PC-3 (cell line): Measurements from ENCODE around the gene L3MBTL2. TPM values are rescaled to one million over a fixed set of nuclear protein-coding genes. Genes with fewer than 3 reads are reported as not detected.

Experiments used
- ATAC-seq: fragments of 200-7000 bp; cut with Tn5 transposase; 2 replicates; pipeline ENCODE4 v1.9.1; 2020; ENCODE audit warnings: mild to moderate bottlenecking, moderate library complexity
- BruUV-seq: library from RNA; stranded (reverse); fragments of 400-500 nt; replicated peaks from 2 replicates; lab custom pipeline; 2021; lab: Mats Ljungman, UMichigan
- CTCF ChIA-PET: fragments of 300-600 bp; sonication (Branson Sonifier 250); formaldehyde crosslinking; loops from one replicate; lab custom pipeline; 2022; ENCODE audit warnings: antibody characterized with exemption; lab: Charles Lee
- POLR2A ChIA-PET: fragments of 300-600 bp; sonication (Branson Sonifier 250); formaldehyde crosslinking; loops from one replicate; lab custom pipeline; 2022; ENCODE audit warnings: antibody characterized with exemption; ENCODE audit not compliant: unreplicated experiment; lab: Charles Lee
- DNase-seq: peaks from one replicate; pipeline ENCODE4 v3.0.0-alpha.2; 2015
- H2AFZ ChIP-seq: fragments of 300-600 bp; sonication (generic); 2 replicates; pipeline ENCODE4 v1.6.0; 2016; ENCODE audit warnings: antibody characterized with exemption, low read length
- H3F3A ChIP-seq: fragments of 300-600 bp; sonication (generic); one replicate; pipeline ENCODE4 v1.6.0; 2017; ENCODE audit warnings: antibody characterized with exemption, low read length, control low read depth, mild to moderate bottlenecking; ENCODE audit not compliant: unreplicated experiment
- H3K27ac ChIP-seq: fragments of 300-600 bp; sonication (generic); 2 replicates; pipeline ENCODE4 v1.5.1; 2016; ENCODE audit warnings: mild to moderate bottlenecking, low read length
- H3K27me3 ChIP-seq: fragments of 300-600 bp; sonication (generic); 2 replicates; pipeline ENCODE4 v1.6.1; 2016; ENCODE audit warnings: low read length, mixed read lengths
- H3K36me3 ChIP-seq: fragments of 300-600 bp; sonication (generic); 2 replicates; pipeline ENCODE4 v1.6.1; 2016; ENCODE audit warnings: low read depth, mixed run types, low read length, mixed read lengths
- H3K4me1 ChIP-seq: fragments of 300-600 bp; sonication (generic); 2 replicates; pipeline ENCODE4 v1.5.1; 2016; ENCODE audit warnings: low read length; ENCODE audit not compliant: insufficient read depth
- H3K4me2 ChIP-seq: fragments of 300-600 bp; sonication (generic); 2 replicates; pipeline ENCODE4 v1.6.0; 2016; ENCODE audit warnings: low read length
- H3K4me3 ChIP-seq: fragments of 300-600 bp; sonication (generic); 2 replicates; pipeline ENCODE4 v1.5.1; 2016; ENCODE audit warnings: mild to moderate bottlenecking, low read length, mixed read lengths
- H3K79me2 ChIP-seq: fragments of 300-600 bp; sonication (generic); 2 replicates; pipeline ENCODE4 v1.6.1; 2017; ENCODE audit warnings: low read length, mixed read lengths
- H3K9ac ChIP-seq: fragments of 300-600 bp; sonication (generic); 2 replicates; pipeline ENCODE4 v1.6.0; 2016; ENCODE audit warnings: mild to moderate bottlenecking, low read length
- H3K9me2 ChIP-seq: fragments of 300-600 bp; sonication (generic); replicated peaks from 2 replicates; pipeline ENCODE4 v1.6.1; 2016; ENCODE audit warnings: mixed run types, low read length, mixed read lengths
- H3K9me3 ChIP-seq: fragments of 300-600 bp; sonication (generic); 2 replicates; pipeline ENCODE4 v1.6.1; 2016; ENCODE audit warnings: low read length, mixed read lengths
- H4K20me1 ChIP-seq: fragments of 300-600 bp; sonication (generic); 2 replicates; pipeline ENCODE4 v1.6.1; 2016; ENCODE audit warnings: low read length, mixed read lengths
- EZH2 ChIP-seq: fragments of 300-600 bp; sonication (generic); IDR thresholded peaks from one replicate; pipeline ENCODE4 v1.6.1; 2017; ENCODE audit warnings: antibody characterized with exemption, mild to moderate bottlenecking, low read length; ENCODE audit not compliant: unreplicated experiment
- EZH2phosphoT487 ChIP-seq: fragments of 300-600 bp; sonication (generic); IDR thresholded peaks from 2 replicates; pipeline ENCODE4 v1.6.1; 2018; ENCODE audit warnings: mild to moderate bottlenecking, antibody characterized with exemption, low read length, borderline replicate concordance
- intact Hi-C: fragments of 100-400 bp; cut with micrococcal nuclease; formaldehyde crosslinking; loops from 2 replicates; pipeline ENCODE4 v1.9.0; 2023
- total RNA-seq: library from RNA; depleted of rRNA; stranded (reverse); fragments of >200 nt; gene quantifications from 2 replicates; pipeline ENCODE4 v1.2.3, GENCODE V29; 2014
- TF ChIP-seq, protein P1 (sequence below): fragments of 300-600 bp; sonication (generic); conservative IDR thresholded peaks from 2 replicates; pipeline ENCODE4 v1.5.1; 2017; ENCODE audit warnings: antibody characterized with exemption, low read depth, mild to moderate bottlenecking, low read length

The L3MBTL2 gene
- total RNA-seq, 1 experiment from 2014 or later = 22.7 TPM

DNA sequence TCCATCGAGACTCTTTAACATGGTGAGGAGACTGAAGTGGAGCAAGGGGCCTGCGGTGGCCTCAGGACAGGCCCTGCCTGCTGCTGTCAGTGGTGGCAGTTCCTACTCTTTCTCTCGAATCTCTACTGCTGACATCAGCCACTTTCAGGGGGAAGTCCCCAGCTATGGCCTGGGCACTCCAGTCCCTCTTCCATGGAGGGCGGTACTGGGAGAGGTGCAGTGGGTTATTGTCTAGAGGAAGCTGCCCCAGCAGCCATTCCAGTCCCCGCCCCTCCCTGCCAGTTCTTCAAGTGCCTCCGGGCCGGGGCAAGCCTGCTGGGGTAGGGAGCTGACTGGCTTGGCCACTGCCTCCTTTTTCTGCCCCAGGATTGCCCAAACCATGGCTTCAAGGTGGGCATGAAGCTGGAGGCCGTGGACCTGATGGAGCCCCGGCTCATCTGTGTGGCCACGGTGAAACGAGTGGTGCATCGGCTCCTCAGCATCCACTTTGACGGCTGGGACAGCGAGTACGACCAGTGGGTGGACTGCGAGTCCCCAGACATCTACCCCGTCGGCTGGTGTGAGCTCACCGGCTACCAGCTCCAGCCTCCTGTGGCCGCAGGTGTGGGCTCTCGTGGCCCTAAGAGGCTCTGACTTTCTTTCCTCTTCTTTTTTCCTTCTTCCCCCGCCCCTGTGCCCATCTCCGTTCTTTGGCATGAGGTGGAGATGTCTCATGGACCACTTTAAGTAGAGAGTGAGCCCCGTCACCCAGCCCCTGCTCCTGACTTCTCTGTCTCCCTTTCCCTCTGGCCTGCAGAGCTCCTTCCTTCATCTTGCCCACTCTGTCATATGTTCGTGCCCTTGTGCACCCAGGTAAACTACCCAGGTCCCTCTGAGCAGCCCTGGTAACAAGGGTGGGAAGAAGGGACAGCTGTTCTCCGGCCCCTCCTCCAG, 21.9 kb downstream of the L3MBTL2 start:
- Histone ChIP-seq H3F3A (no peaks in the 10 kb centered on the region), H3K79me2 (no peaks in the 10 kb centered on the region), H3K9me2 (no peaks in the 10 kb centered on the region), H3K27me3 (no peaks in the 10 kb centered on the region), H3K9ac (no peak overlapping the region), H2AFZ (no peak overlapping the region), H3K4me3 (no peak overlapping the region), H3K27ac (no peak overlapping the region), H3K4me2 (no peak overlapping the region), H3K36me3 (no peaks in the 10 kb centered on the region; the same call in 1 of the 2 replicates), H3K4me1 (no peaks in the 10 kb centered on the region), H4K20me1 (no peaks in the 10 kb centered on the region), H3K9me3 (no peaks in the 10 kb centered on the region)
- DNase-seq (no peak), ATAC-seq (no peak)
- BruUV-seq = no TSS peak
- no peak for TF ChIP-seq EZH2
- TF ChIP-seq, protein P1, sequence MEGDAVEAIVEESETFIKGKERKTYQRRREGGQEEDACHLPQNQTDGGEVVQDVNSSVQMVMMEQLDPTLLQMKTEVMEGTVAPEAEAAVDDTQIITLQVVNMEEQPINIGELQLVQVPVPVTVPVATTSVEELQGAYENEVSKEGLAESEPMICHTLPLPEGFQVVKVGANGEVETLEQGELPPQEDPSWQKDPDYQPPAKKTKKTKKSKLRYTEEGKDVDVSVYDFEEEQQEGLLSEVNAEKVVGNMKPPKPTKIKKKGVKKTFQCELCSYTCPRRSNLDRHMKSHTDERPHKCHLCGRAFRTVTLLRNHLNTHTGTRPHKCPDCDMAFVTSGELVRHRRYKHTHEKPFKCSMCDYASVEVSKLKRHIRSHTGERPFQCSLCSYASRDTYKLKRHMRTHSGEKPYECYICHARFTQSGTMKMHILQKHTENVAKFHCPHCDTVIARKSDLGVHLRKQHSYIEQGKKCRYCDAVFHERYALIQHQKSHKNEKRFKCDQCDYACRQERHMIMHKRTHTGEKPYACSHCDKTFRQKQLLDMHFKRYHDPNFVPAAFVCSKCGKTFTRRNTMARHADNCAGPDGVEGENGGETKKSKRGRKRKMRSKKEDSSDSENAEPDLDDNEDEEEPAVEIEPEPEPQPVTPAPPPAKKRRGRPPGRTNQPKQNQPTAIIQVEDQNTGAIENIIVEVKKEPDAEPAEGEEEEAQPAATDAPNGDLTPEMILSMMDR = no peak
- no peak for TF ChIP-seq EZH2phosphoT487
- CTCF ChIA-PET = no interaction called here
- POLR2A ChIA-PET = no interaction called here
- intact Hi-C loops = no loop called here

DNA sequence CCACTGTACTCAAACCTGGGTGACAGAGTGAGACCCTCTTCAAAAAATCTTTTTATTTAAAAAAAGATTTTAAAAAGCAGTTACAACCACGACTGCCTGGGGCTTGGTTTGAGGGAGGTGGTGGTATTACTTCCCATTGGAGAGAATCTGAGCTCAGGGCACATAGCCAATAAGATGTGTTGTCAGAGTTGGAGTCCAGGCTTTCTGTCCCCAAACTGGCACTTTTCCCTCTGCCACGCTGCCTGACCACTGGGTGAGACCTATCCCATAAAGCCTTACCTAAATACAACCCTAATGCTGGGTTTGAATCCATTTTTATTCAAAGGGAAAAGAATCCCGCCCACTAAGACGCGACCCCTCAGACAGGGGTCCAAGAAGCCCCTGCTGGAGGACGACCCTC, 24.1 kb downstream of the L3MBTL2 start:
- Histone ChIP-seq H4K20me1 (no peaks in the 10 kb centered on the region), H3K9ac (no peak overlapping the region), H2AFZ (no peak overlapping the region), H3K27me3 (no peaks in the 10 kb centered on the region), H3K36me3 (no peaks in the 10 kb centered on the region; the same call in 1 of the 2 replicates), H3K4me1 (peaks cover 7% of the 10 kb centered on the region; the same call in 1 of the 2 replicates), H3K9me2 (no peaks in the 10 kb centered on the region), H3K4me3 (no peak overlapping the region), H3K9me3 (no peaks in the 10 kb centered on the region), H3K4me2 (no peak overlapping the region), H3K27ac (no peak overlapping the region), H3K79me2 (no peaks in the 10 kb centered on the region), H3F3A (no peaks in the 10 kb centered on the region)
- BruUV-seq = no TSS peak
- POLR2A ChIA-PET = no interaction called here
- intact Hi-C loops = no loop called here
- CTCF ChIA-PET = no interaction called here
- ATAC-seq (no peak), DNase-seq (no peak)
- TF ChIP-seq, protein P1 = no peak
